Tibial nerve (tissue), 4 donors: ENCODE results near the gene PCID2. TPM values are rescaled to one million over a fixed set of nuclear protein-coding genes. Genes with fewer than 3 reads are reported as not detected.
"Not testable (repeated sequence)": the region's sequence is repeated elsewhere in the genome, so short reads cannot be mapped to it uniquely, and the experiment has no call there.

Source experiments
- DNase-seq, 2 donors: peaks; one replicate each; pipeline ENCODE4 v3.0.0-alpha.2; 2019; ENCODE audit warnings: low spot score in 2 of 2
- H3K27ac ChIP-seq, 4 donors: fragments of 200-600 bp; sonication (generic) in 3 of 4; one replicate each; pipeline ENCODE4 v1.5.1; 2017 to 2019; ENCODE audit warnings: mild to moderate bottlenecking in 1 of 4
- H3K27me3 ChIP-seq, 2 donors: fragments of 200-600 bp; sonication (generic) in 1 of 2; one replicate each; pipeline versions ENCODE4 v1.5.1 to v1.6.0; 2017 to 2019
- H3K36me3 ChIP-seq, 3 donors: fragments of 200-600 bp; sonication (generic); one replicate each; pipeline ENCODE4 v1.5.1; 2018 to 2019
- H3K4me1 ChIP-seq, 4 donors: fragments of 200-600 bp; sonication (generic) in 3 of 4; one replicate each; pipeline ENCODE4 v1.5.1; 2017 to 2019
- H3K4me3 ChIP-seq, 4 donors: fragments of 200-600 bp; sonication (generic) in 3 of 4; one replicate each; pipeline ENCODE4 v1.5.1; 2017 to 2019; ENCODE audit warnings: mild to moderate bottlenecking in 1 of 4, moderate library complexity in 1 of 4
- H3K9me3 ChIP-seq, 4 donors: fragments of 200-600 bp; sonication (generic) in 3 of 4; one replicate each; pipeline ENCODE4 v1.5.1; 2017 to 2019
- EP300 ChIP-seq, 2 donors: sonication (generic); formaldehyde crosslinking; IDR thresholded peaks; one replicate each; pipeline ENCODE4 v1.6.1; 2017; ENCODE audit warnings: antibody characterized with exemption in 2 of 2, mild to moderate bottlenecking in 1 of 2
- POLR2A ChIP-seq, 2 donors: fragments of 450-650 bp; IDR thresholded peaks; one replicate each; pipeline ENCODE4 v1.6.1; 2017; ENCODE audit warnings: antibody characterized with exemption in 2 of 2, mild to moderate bottlenecking in 2 of 2, moderate library complexity in 2 of 2
- WGBS, 2 donors: methylation state at CpG; one replicate each; pipeline ENCODE4 v1.1.5; 2018; 5-methylcytosine and 5-hydroxymethylcytosine counted together
- total RNA-seq, 4 donors: library from RNA; depleted of rRNA; stranded (reverse); fragments of >200 nt; gene quantifications; one replicate each; pipeline ENCODE4 v1.1.0, GENCODE V29; 2016
- TF ChIP-seq, protein P1 (sequence below), 5 experiments: fragments of 200-600 bp in 3 of 5; fragments of 450-650 bp in 2 of 5; sonication (generic) in 3 of 5; IDR thresholded peaks; one replicate each; pipeline ENCODE4 v1.5.1; 2016 to 2019; ENCODE audit warnings: antibody characterized with exemption in 5 of 5, mild to moderate bottlenecking in 3 of 5, moderate library complexity in 2 of 5

Gene PCID2
- total RNA-seq, 4 donors from 2014 or later: 38.6 to 61.5 (median 49.5) TPM

DNA sequence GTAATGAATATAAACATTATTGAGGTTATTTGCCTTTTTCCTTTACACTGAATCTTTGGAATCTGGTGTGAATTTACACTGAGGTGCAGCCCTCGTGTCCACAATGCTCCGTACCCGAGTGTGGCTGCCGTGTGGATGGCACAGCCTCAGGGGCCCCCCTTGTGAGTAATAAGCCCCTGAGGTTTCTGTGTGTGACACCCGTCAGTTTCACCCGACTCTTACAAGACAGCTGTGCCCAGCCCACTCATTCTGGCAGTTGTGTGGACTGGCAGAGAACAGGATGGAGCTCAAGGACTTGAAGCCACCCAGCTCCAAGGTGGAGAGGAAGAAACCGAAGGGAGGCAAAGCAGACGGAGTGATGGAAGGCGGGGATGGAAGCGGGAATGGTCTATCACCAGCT, 42.2 kb downstream of the PCID2 start:
- DNase-seq: no peak
- peaks cover 0 to 5% (median 0%) of the 10 kb centered on the region in 4 donors for H3K9me3 ChIP-seq
- no peak overlapping the region for H3K4me3 ChIP-seq
- 88 to 90% methylated on average over 10 of the region's 10 CpGs for WGBS, 2 donors
- TF ChIP-seq EP300 (IDR thresholded peaks at IDR 0.05) (no peak), POLR2A (IDR thresholded peaks at IDR 0.05) (no peak)
- TF ChIP-seq, protein P1, sequence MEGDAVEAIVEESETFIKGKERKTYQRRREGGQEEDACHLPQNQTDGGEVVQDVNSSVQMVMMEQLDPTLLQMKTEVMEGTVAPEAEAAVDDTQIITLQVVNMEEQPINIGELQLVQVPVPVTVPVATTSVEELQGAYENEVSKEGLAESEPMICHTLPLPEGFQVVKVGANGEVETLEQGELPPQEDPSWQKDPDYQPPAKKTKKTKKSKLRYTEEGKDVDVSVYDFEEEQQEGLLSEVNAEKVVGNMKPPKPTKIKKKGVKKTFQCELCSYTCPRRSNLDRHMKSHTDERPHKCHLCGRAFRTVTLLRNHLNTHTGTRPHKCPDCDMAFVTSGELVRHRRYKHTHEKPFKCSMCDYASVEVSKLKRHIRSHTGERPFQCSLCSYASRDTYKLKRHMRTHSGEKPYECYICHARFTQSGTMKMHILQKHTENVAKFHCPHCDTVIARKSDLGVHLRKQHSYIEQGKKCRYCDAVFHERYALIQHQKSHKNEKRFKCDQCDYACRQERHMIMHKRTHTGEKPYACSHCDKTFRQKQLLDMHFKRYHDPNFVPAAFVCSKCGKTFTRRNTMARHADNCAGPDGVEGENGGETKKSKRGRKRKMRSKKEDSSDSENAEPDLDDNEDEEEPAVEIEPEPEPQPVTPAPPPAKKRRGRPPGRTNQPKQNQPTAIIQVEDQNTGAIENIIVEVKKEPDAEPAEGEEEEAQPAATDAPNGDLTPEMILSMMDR (IDR thresholded peaks at IDR 0.05): no peak
- H3K36me3 ChIP-seq: peaks cover 0 to 35% (median 0%) of the 10 kb centered on the region in 3 donors
- peaks cover 0 to 21% of the 10 kb centered on the region in 2 donors for H3K27me3 ChIP-seq
- H3K27ac ChIP-seq: no peak overlapping the region
- no peaks in the 10 kb centered on the region for H3K4me1 ChIP-seq

DNA sequence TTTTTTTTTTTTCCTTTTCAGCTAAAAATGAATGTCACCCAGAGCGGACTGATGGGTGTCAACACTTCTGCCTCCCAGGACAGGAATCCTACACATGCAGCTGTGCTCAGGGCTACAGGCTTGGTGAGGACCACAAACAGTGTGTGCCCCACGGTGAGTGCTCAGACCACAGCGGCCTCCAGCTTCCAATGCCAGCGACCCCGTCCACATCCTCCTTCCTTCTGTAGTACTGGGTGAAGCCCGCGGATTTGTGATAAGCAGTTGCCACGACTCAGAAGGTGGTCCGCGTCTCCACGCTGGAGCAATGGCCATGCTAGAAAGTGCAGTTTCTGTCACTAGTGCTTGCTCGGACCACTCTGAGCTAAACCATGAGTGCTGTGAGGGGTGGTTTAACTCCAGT, 44.0 kb downstream of the PCID2 start:
- H3K27ac ChIP-seq: no peak overlapping the region
- peaks cover 0 to 38% of the 10 kb centered on the region in 2 donors for H3K27me3 ChIP-seq
- H3K36me3 ChIP-seq: peaks cover 0 to 20% (median 0%) of the 10 kb centered on the region in 3 donors
- TF ChIP-seq, protein P1 (IDR thresholded peaks at IDR 0.05): no peak
- TF ChIP-seq POLR2A (IDR thresholded peaks at IDR 0.05): no peak
- H3K4me3 ChIP-seq: no peak overlapping the region
- no peak for DNase-seq
- WGBS, 2 donors: 72 to 74% methylated on average over 4 to 12 of the region's 12 CpGs
- peaks cover 0 to 5% (median 0%) of the 10 kb centered on the region in 4 donors for H3K9me3 ChIP-seq
- no peaks in the 10 kb centered on the region for H3K4me1 ChIP-seq

DNA sequence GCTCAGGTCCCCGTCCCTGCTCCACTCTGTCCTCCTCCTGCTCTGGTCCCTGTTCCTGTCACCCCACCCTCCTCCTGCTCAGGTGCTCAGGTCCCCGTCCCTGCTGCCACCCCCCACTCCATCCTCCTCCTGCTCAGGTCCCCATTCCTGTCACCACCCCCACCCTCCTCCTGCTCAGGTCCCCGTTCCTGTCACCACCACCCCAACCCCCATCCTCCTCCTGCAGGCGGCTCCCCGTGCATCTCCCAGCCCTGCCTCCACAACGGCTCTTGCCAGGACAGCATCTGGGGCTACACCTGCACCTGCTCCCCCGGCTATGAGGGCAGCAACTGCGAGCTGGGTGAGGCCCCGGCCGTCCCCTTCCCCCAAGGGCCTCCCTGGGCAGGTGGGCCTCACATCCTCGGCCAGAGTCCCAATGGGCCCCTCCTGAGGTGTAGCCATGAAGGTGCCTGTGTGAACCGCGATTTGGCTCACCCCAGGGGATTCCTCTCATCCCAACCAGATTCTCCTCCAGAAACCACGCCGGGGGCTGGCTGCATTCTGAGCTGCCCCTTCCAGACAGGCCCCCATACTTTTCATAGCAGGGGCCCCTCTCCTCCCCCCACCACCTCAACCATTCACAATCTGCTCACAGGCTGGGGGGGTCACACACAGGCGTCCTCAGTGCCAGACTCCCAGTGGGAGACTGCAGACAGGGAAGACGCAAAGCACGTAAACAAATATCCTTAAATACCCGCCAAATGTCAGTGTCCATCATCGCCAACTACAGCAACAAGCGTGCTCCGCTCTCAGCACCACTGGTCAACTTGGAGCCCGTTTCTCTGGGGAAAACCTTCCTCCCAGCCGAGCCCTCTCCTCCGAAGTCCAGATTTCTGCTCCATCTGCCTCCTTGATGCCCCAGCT, 45.4 kb downstream of the PCID2 start:
- H3K9me3 ChIP-seq: peaks cover 0 to 3% (median 0%) of the 10 kb centered on the region in 4 donors
- no peaks in the 10 kb centered on the region for H3K4me1 ChIP-seq
- no peak for TF ChIP-seq POLR2A (IDR thresholded peaks at IDR 0.05)
- no peak for TF ChIP-seq EP300 (IDR thresholded peaks at IDR 0.05)
- WGBS, 2 donors: 33 to 42% methylated on average over 19 to 25 of the region's 25 CpGs
- H3K36me3 ChIP-seq: peaks cover 0 to 8% (median 0%) of the 10 kb centered on the region in 3 donors
- no peak for DNase-seq
- H3K4me3 ChIP-seq: no peak overlapping the region
- H3K27me3 ChIP-seq: peaks cover 0 to 53% of the 10 kb centered on the region in 2 donors
- H3K27ac ChIP-seq: no peak overlapping the region

DNA sequence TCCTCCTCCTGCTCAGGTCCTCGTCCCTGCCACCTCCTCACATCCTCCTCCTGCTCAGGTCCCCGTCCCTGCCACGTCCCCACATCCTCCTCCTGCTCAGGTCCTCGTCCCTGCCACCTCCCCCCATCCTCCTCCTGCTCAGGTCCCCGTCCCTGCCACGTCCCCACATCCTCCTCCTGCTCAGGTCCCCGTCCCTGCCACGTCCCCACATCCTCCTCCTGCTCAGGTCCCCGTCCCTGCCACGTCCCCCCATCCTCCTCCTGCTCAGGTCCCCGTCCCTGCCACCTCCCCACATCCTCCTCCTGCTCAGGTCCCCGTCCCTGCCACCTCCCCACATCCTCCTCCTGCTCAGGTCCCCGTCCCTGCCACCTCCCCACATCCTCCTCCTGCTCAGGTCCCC, 46.5 kb downstream of the PCID2 start:
- not testable (repeated sequence) for H3K36me3 ChIP-seq, H3K4me3 ChIP-seq, H3K4me1 ChIP-seq, DNase-seq, H3K27ac ChIP-seq, H3K9me3 ChIP-seq
- peaks cover 0 to 54% of the 10 kb centered on the region in 2 donors for H3K27me3 ChIP-seq
- WGBS, 2 donors: 47 to 80% methylated on average over 1 to 10 of the region's 13 CpGs

DNA sequence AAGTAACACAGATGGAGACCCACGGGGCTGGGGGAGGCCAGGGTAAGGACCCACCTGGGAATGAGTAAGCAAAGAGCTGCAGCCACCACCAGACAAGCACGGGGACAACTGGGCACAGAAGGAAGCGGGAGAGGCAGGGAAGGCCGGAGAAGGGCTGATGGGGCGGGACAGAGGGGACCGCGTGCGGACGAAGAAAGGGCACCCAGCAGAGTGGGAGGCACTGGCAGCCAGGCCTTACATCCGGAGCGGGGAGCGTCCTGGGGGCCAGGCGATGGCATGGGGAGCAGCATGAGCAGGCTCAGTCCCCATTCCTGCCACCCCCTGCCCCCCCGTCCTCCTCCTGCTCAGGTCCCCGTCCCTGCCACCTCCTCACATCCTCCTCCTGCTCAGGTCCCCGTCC, 47.0 kb downstream of the PCID2 start:
- 38 to 45% methylated on average over 11 to 15 of the region's 16 CpGs for WGBS, 2 donors
- Histone ChIP-seq H3K9me3 (no peaks in the 10 kb centered on the region), H3K27me3 (peaks cover 0 to 54% of the 10 kb centered on the region in 2 donors), H3K4me1 (no peaks in the 10 kb centered on the region), H3K4me3 (no peak overlapping the region), H3K27ac (no peak overlapping the region), H3K36me3 (no peaks in the 10 kb centered on the region)
- DNase-seq: no peak
- no peak for TF ChIP-seq POLR2A (IDR thresholded peaks at IDR 0.05)
- TF ChIP-seq EP300 (IDR thresholded peaks at IDR 0.05): no peak
- TF ChIP-seq, protein P1 (IDR thresholded peaks at IDR 0.05): no peak

DNA sequence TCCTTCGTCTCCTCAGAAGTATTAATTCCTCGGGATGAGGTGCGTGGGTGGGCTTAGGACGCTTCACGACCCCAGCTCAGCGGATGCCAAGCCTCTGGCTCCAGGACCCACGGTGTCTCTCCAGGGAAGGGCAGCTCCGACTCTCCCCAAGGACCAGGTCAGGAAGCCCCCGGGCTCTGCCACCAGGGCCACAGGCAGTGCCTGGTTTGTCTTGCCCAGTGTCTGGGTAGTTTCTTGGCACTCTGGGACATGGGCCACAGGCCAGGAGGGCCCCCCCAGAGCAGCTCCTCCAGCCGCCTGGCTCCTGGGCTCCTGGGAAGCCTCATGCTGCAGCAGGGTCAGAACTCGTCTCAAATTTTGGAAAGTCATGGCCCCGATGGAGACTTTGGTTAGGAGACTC, 47.5 kb downstream of the PCID2 start:
- WGBS, 2 donors: 42 to 58% methylated on average over 9 to 12 of the region's 12 CpGs
- no peak overlapping the region for H3K4me3 ChIP-seq
- H3K36me3 ChIP-seq: no peaks in the 10 kb centered on the region
- no peaks in the 10 kb centered on the region for H3K4me1 ChIP-seq
- no peak for DNase-seq
- peaks cover 0 to 54% of the 10 kb centered on the region in 2 donors for H3K27me3 ChIP-seq
- no peak overlapping the region for H3K27ac ChIP-seq
- no peaks in the 10 kb centered on the region for H3K9me3 ChIP-seq
- no peak for TF ChIP-seq POLR2A (IDR thresholded peaks at IDR 0.05)
- no peak for TF ChIP-seq EP300 (IDR thresholded peaks at IDR 0.05)
- TF ChIP-seq, protein P1 (IDR thresholded peaks at IDR 0.05): no peak
